Measurements from ENCODE around the gene RPUSD3.

DNA sequence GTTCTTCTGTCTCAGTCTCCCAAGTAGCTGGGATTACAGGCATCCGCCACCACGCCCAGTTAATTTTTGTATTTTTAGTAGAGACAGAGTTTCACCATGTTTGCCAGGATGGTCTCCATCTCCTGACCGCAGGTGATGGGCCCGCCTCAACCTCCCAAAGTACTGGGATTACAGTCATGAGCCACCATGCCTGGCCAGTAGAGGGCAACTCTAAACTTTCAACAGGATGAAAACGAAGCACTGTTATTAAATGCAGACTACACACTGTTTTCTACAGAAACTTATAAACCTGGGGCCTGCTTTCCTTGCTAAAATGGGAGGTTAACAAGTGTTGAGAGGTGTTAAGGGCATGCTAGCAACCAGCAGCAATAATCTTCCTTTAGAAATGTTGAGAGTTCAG is 43.3 kb downstream of the RPUSD3 start:
- TF ChIP-seq, protein P1, sequence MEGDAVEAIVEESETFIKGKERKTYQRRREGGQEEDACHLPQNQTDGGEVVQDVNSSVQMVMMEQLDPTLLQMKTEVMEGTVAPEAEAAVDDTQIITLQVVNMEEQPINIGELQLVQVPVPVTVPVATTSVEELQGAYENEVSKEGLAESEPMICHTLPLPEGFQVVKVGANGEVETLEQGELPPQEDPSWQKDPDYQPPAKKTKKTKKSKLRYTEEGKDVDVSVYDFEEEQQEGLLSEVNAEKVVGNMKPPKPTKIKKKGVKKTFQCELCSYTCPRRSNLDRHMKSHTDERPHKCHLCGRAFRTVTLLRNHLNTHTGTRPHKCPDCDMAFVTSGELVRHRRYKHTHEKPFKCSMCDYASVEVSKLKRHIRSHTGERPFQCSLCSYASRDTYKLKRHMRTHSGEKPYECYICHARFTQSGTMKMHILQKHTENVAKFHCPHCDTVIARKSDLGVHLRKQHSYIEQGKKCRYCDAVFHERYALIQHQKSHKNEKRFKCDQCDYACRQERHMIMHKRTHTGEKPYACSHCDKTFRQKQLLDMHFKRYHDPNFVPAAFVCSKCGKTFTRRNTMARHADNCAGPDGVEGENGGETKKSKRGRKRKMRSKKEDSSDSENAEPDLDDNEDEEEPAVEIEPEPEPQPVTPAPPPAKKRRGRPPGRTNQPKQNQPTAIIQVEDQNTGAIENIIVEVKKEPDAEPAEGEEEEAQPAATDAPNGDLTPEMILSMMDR (IDR thresholded peaks at IDR 0.05) = peak in 1 of 7 experiments; percentile 8
- TF ChIP-seq POLR2A (IDR thresholded peaks at IDR 0.05) = no peak
